Measurements from ENCODE around the gene GMIP.

GMIP gene

GRCh38 chr19:19654441-19654840 is 11.0 kb upstream of the GMIP start:
- Histone ChIP-seq H3K9me2 (replicated peaks; ENCODE audit: control insufficient read depth, low read length) (no peaks in the 10 kb centered on the region), H3K4me3 (ENCODE audit: low read length) (no peak overlapping the region), H3K79me2 (ENCODE audit: control insufficient read depth, low read length) (peaks cover 12% of the 10 kb centered on the region), H3K36me3 (ENCODE audit: control insufficient read depth, low read length) (peaks cover 98% of the 10 kb centered on the region), H3K27ac (ENCODE audit: low read depth, low read length) (no peak overlapping the region), H3K4me2 (ENCODE audit: low read length) (no peak overlapping the region), H3F3A (ENCODE audit: control insufficient read depth, insufficient read depth) (no peaks in the 10 kb centered on the region), H3K4me1 (ENCODE audit: control insufficient read depth, low read length) (no peaks in the 10 kb centered on the region), H3K27me3 (ENCODE audit: control insufficient read depth, low read length) (no peaks in the 10 kb centered on the region), H3K9me3 (ENCODE audit: control insufficient read depth, insufficient read depth, low read length) (no peaks in the 10 kb centered on the region), H4K20me1 (ENCODE audit: control insufficient read depth, insufficient read depth, low read depth, low read length) (no peaks in the 10 kb centered on the region)
- TF ChIP-seq CTCF (IDR thresholded peaks at IDR 0.05; ENCODE audit: low read depth, low read length, poor library complexity, severe bottlenecking) (no peak), EZH2phosphoT487 (IDR thresholded peaks at IDR 0.05; ENCODE audit: borderline replicate concordance, low read length) (no peak)

GRCh38 chr19:19653597-19654147 is 10.2 kb upstream of the GMIP start:
- Histone ChIP-seq H3K4me2 (ENCODE audit: low read length) (no peak overlapping the region), H3K27ac (ENCODE audit: low read depth, low read length) (no peak overlapping the region), H3K9me3 (ENCODE audit: control insufficient read depth, insufficient read depth, low read length) (no peaks in the 10 kb centered on the region), H4K20me1 (ENCODE audit: control insufficient read depth, insufficient read depth, low read depth, low read length) (no peaks in the 10 kb centered on the region), H3K9me2 (replicated peaks; ENCODE audit: control insufficient read depth, low read length) (no peaks in the 10 kb centered on the region), H3K79me2 (ENCODE audit: control insufficient read depth, low read length) (peaks cover 7% of the 10 kb centered on the region), H3K27me3 (ENCODE audit: control insufficient read depth, low read length) (no peaks in the 10 kb centered on the region), H3K4me3 (ENCODE audit: low read length) (no peak overlapping the region), H3K4me1 (ENCODE audit: control insufficient read depth, low read length) (no peaks in the 10 kb centered on the region), H3K36me3 (ENCODE audit: control insufficient read depth, low read length) (peaks cover 97% of the 10 kb centered on the region), H3F3A (ENCODE audit: control insufficient read depth, insufficient read depth) (no peaks in the 10 kb centered on the region)
- TF ChIP-seq CTCF (IDR thresholded peaks at IDR 0.05; ENCODE audit: low read depth, low read length, poor library complexity, severe bottlenecking): no peak
- TF ChIP-seq EZH2phosphoT487 (IDR thresholded peaks at IDR 0.05; ENCODE audit: borderline replicate concordance, low read length): no peak

GRCh38 chr19:19652482-19653295 is 9.2 kb upstream of the GMIP start:
- H3K27me3 ChIP-seq (ENCODE audit: control insufficient read depth, low read length): no peaks in the 10 kb centered on the region
- no peaks in the 10 kb centered on the region for H3K4me1 ChIP-seq (ENCODE audit: control insufficient read depth, low read length)
- H3K9me2 ChIP-seq (replicated peaks; ENCODE audit: control insufficient read depth, low read length): no peaks in the 10 kb centered on the region
- H4K20me1 ChIP-seq (ENCODE audit: control insufficient read depth, insufficient read depth, low read depth, low read length): no peaks in the 10 kb centered on the region
- no peak for TF ChIP-seq EZH2phosphoT487 (IDR thresholded peaks at IDR 0.05; ENCODE audit: borderline replicate concordance, low read length)
- TF ChIP-seq CTCF (IDR thresholded peaks at IDR 0.05; ENCODE audit: low read depth, low read length, poor library complexity, severe bottlenecking): no peak
- peaks cover 92% of the 10 kb centered on the region for H3K36me3 ChIP-seq (ENCODE audit: control insufficient read depth, low read length)
- no peaks in the 10 kb centered on the region for H3F3A ChIP-seq (ENCODE audit: control insufficient read depth, insufficient read depth)
- H3K27ac ChIP-seq (ENCODE audit: low read depth, low read length): no peak overlapping the region
- H3K9me3 ChIP-seq (ENCODE audit: control insufficient read depth, insufficient read depth, low read length): no peaks in the 10 kb centered on the region
- H3K79me2 ChIP-seq (ENCODE audit: control insufficient read depth, low read length): no peaks in the 10 kb centered on the region
- H3K4me3 ChIP-seq (ENCODE audit: low read length): no peak overlapping the region
- H3K4me2 ChIP-seq (ENCODE audit: low read length): no peak overlapping the region
